ENCODE data around the gene TRPC4AP. TPM values are rescaled to one million over a fixed set of nuclear protein-coding genes. Genes with fewer than 3 reads are reported as not detected.
A peak's percentile ranks its signal among the peaks of the same experiment; 100 is the strongest.

TRPC4AP gene
- total and polyA plus RNA-seq, 2 of the 8 experiments (the other 6 are each of a cell fraction or from before 2014, with no cell fraction given): 73.1 to 74.8 TPM

- Histone ChIP-seq H3K4ac (replicated peaks; ENCODE audit: insufficient read length, low read depth, low read length) (no peak overlapping the region), H3K9ac (replicated peaks in 1 of 4; ENCODE audit: extremely low read depth in 1 of 4, low read depth in 3 of 4, low read length in 3 of 4) (no peak overlapping the region), H2AK5ac (ENCODE audit: low read depth, low read length) (no peak overlapping the region), H3K4me3 (ENCODE audit: extremely low read depth in 1 of 4, insufficient read depth in 2 of 4, low read depth in 3 of 4, low read length in 4 of 4) (no peak overlapping the region), H2BK15ac (ENCODE audit: low read length) (peak overlapping the region; percentile 72; the same call in 1 of the 2 replicates), H3K56ac (replicated peaks; ENCODE audit: insufficient read length, low read depth, low read length) (no peak overlapping the region), H3K9me3 (ENCODE audit: insufficient read depth in 2 of 2, low read depth in 1 of 2, low read length in 1 of 2) (no peaks in the 10 kb centered on the region), H3K23ac (ENCODE audit: insufficient read length) (no peak overlapping the region), H3K79me1 (ENCODE audit: low read depth, low read length) (no peaks in the 10 kb centered on the region), H3K14ac (ENCODE audit: insufficient read length) (no peak overlapping the region), H3K4me2 (ENCODE audit: insufficient read depth in 1 of 2, low read depth in 2 of 2, low read length in 2 of 2) (peak overlapping the region; percentile 77 to 78; a peak in 2 of 4 replicates), H4K20me1 (replicated peaks in 1 of 2; ENCODE audit: control insufficient read depth in 1 of 2, insufficient read depth in 2 of 2, low read length in 2 of 2) (no peaks in the 10 kb centered on the region), H4K5ac (ENCODE audit: insufficient read length, low read depth, low read length) (no peak overlapping the region), H4K8ac (ENCODE audit: extremely low read depth, insufficient read depth, low read length) (no peak overlapping the region), H4K91ac (replicated peaks; ENCODE audit: insufficient read length, low read length) (peak overlapping the region; percentile 8), H3K79me2 (ENCODE audit: control insufficient read depth in 1 of 2, insufficient read depth in 2 of 2, low read length in 2 of 2) (no peaks in the 10 kb centered on the region), H3K36me3 (ENCODE audit: control insufficient read depth in 2 of 4, insufficient read depth in 4 of 4, low read length in 3 of 4) (no peaks in the 10 kb centered on the region), H2BK12ac (ENCODE audit: low read depth, low read length) (peak overlapping the region; percentile 90; the same call in 1 of the 2 replicates), H3K4me1 (replicated peaks in 1 of 4; ENCODE audit: control insufficient read depth in 3 of 4, insufficient read depth in 4 of 4, low read length in 3 of 4) (peaks cover 0 to 12% (median under 1%) of the 10 kb centered on the region in 4 experiments; a peak in 4 of 7 replicates), H3K18ac (ENCODE audit: extremely low read depth, low read length) (no peak overlapping the region; the same call in 1 of the 2 replicates), H3K27ac (ENCODE audit: low read depth, low read length) (no peak overlapping the region), H2AFZ (ENCODE audit: low read length) (0 out of 2 replicates have a peak overlapping the region, but pooled peaks have one; percentile 24), H2BK5ac (ENCODE audit: low read depth, low read length) (no peak overlapping the region), H2BK20ac (ENCODE audit: low read length) (no peak overlapping the region), H3K27me3 (replicated peaks in 1 of 4; ENCODE audit: control insufficient read depth in 3 of 4, extremely low read depth in 1 of 4, insufficient read depth in 3 of 4, low read length in 3 of 4) (peaks cover 0 to 5% (median 1%) of the 10 kb centered on the region in 4 experiments; a peak in 3 of 7 replicates), H2BK120ac (replicated peaks; ENCODE audit: low read depth, low read length) (no peak overlapping the region), H3K23me2 (ENCODE audit: low read depth, low read length) (peaks cover 4% of the 10 kb centered on the region; the same call in 1 of the 2 replicates)
- WGBS, 2 experiments (ENCODE audit: extremely low coverage in 1 of 2, insufficient coverage in 1 of 2, insufficient read length in 1 of 2, insufficient replicate concordance in 2 of 2, low coverage in 1 of 2, low lambda C conversion rate in 2 of 2, missing lambda C conversion rate in 1 of 2): 89% methylated on average over 21 of the region's 21 CpGs; no CpG with 5 or more reads in 1 of the 2 experiments
- no peak for TF ChIP-seq CBX5 (IDR thresholded peaks at IDR 0.05; ENCODE audit: low read depth, low read length)
- FAIRE-seq: no peak
- no peak for DNase-seq (ENCODE audit: low read depth in 1 of 2, low spot score in 2 of 2)
- ChIA-PET CTCF (ENCODE audit: partially characterized antibody) (interaction anchor here (0.6 to 3.3 kb wide), 9 partner anchors 10 to 82 kb away, joined by 3 to 48 read pairs (median 6); partner anchors contain the start of genes ACSS2 and GGT7), POLR2A (ENCODE audit: partially characterized antibody) (interaction anchor here (0.9 to 2.5 kb wide), 8 partner anchors 11 to 109 kb away, joined by 3 to 8 read pairs (median 4); no protein-coding TSS in a partner anchor)
These were observed 135.7 kb downstream of the TRPC4AP start for GRCh38 chr20:34956751-34957472.

Data from H1 (cell line).